Measurements from ENCODE around the gene DPEP1. TPM values are rescaled to one million over a fixed set of nuclear protein-coding genes. Genes with fewer than 3 reads are reported as not detected.
A peak's percentile ranks its signal among the peaks of the same experiment; 100 is the strongest.
"Not testable (repeated sequence)": the region's sequence is repeated elsewhere in the genome, so short reads cannot be mapped to it uniquely, and the experiment has no call there.

The DPEP1 gene
- total RNA-seq, 1 donor = 0.36 TPM

GRCh38 chr16:89670496-89671431, 57.3 kb downstream of the DPEP1 start:
- Histone ChIP-seq H3K9me3 (ENCODE audit: low read depth, low read length) (no peaks in the 10 kb centered on the region), H3K4me2 (ENCODE audit: insufficient read depth, low read length) (no peak overlapping the region), H3K27me3 (ENCODE audit: insufficient read depth, low read length) (no peaks in the 10 kb centered on the region), H3K4me3 (ENCODE audit: insufficient read depth, low read length) (no peak overlapping the region), H2AFZ (ENCODE audit: low read length) (peak overlapping the region; percentile 3), H3K36me3 (ENCODE audit: insufficient read depth, low read length) (no peaks in the 10 kb centered on the region), H3K79me2 (ENCODE audit: insufficient read depth, low read length) (no peaks in the 10 kb centered on the region), H4K20me1 (ENCODE audit: insufficient read depth, low read length) (no peaks in the 10 kb centered on the region), H3K4me1 (ENCODE audit: insufficient read depth, low read length) (no peaks in the 10 kb centered on the region), H3K27ac (ENCODE audit: low read depth, low read length) (no peak overlapping the region)
- DNase-seq (ENCODE audit: insufficient read length, low spot score, missing footprints) = peak; percentile 92
- TF ChIP-seq CTCF (IDR thresholded peaks at IDR 0.05; ENCODE audit: extremely low read depth, low read depth, low read length) = no peak

GRCh38 chr16:89671565-89671964, 58.1 kb downstream of the DPEP1 start:
- H3K27me3 ChIP-seq (ENCODE audit: insufficient read depth, low read length); H3K9me3 ChIP-seq (ENCODE audit: low read depth, low read length); DNase-seq (ENCODE audit: insufficient read length, low spot score, missing footprints); H3K79me2 ChIP-seq (ENCODE audit: insufficient read depth, low read length); H4K20me1 ChIP-seq (ENCODE audit: insufficient read depth, low read length); H2AFZ ChIP-seq (ENCODE audit: low read length); H3K4me1 ChIP-seq (ENCODE audit: insufficient read depth, low read length); H3K36me3 ChIP-seq (ENCODE audit: insufficient read depth, low read length); H3K4me3 ChIP-seq (ENCODE audit: insufficient read depth, low read length); H3K4me2 ChIP-seq (ENCODE audit: insufficient read depth, low read length); H3K27ac ChIP-seq (ENCODE audit: low read depth, low read length): not testable (repeated sequence)

- no peak overlapping the region for H3K4me3 ChIP-seq (ENCODE audit: insufficient read depth, low read length)
- H3K79me2 ChIP-seq (ENCODE audit: insufficient read depth, low read length) = no peaks in the 10 kb centered on the region
- no peak overlapping the region for H2AFZ ChIP-seq (ENCODE audit: low read length)
- no peak overlapping the region for H3K27ac ChIP-seq (ENCODE audit: low read depth, low read length)
- H4K20me1 ChIP-seq (ENCODE audit: insufficient read depth, low read length) = no peaks in the 10 kb centered on the region
- TF ChIP-seq CTCF (IDR thresholded peaks at IDR 0.05; ENCODE audit: extremely low read depth, low read depth, low read length) = no peak
- no peak overlapping the region for H3K4me2 ChIP-seq (ENCODE audit: insufficient read depth, low read length)
- DNase-seq (ENCODE audit: insufficient read length, low spot score, missing footprints) = no peak
- no peaks in the 10 kb centered on the region for H3K9me3 ChIP-seq (ENCODE audit: low read depth, low read length)
- no peaks in the 10 kb centered on the region for H3K36me3 ChIP-seq (ENCODE audit: insufficient read depth, low read length)
- H3K27me3 ChIP-seq (ENCODE audit: insufficient read depth, low read length) = no peaks in the 10 kb centered on the region
- no peaks in the 10 kb centered on the region for H3K4me1 ChIP-seq (ENCODE audit: insufficient read depth, low read length)
These were observed 58.9 kb downstream of the DPEP1 start for GRCh38 chr16:89672177-89672941.

GRCh38 chr16:89678258-89678657, 64.8 kb downstream of the DPEP1 start:
- H3K4me2 ChIP-seq (ENCODE audit: insufficient read depth, low read length) = no peak overlapping the region
- no peak overlapping the region for H2AFZ ChIP-seq (ENCODE audit: low read length)
- no peak for TF ChIP-seq CTCF (IDR thresholded peaks at IDR 0.05; ENCODE audit: extremely low read depth, low read depth, low read length)
- H3K9me3 ChIP-seq (ENCODE audit: low read depth, low read length) = no peaks in the 10 kb centered on the region
- no peak overlapping the region for H3K27ac ChIP-seq (ENCODE audit: low read depth, low read length)
- DNase-seq (ENCODE audit: insufficient read length, low spot score, missing footprints) = no peak
- no peaks in the 10 kb centered on the region for H3K4me1 ChIP-seq (ENCODE audit: insufficient read depth, low read length)
- no peaks in the 10 kb centered on the region for H3K36me3 ChIP-seq (ENCODE audit: insufficient read depth, low read length)
- H3K4me3 ChIP-seq (ENCODE audit: insufficient read depth, low read length) = no peak overlapping the region
- no peaks in the 10 kb centered on the region for H4K20me1 ChIP-seq (ENCODE audit: insufficient read depth, low read length)
- no peaks in the 10 kb centered on the region for H3K79me2 ChIP-seq (ENCODE audit: insufficient read depth, low read length)
- H3K27me3 ChIP-seq (ENCODE audit: insufficient read depth, low read length) = no peaks in the 10 kb centered on the region

Measured in osteoblast (primary cell).